Regular cardiac myocyte (primary cell): ENCODE results near the gene EME2. TPM values are rescaled to one million over a fixed set of nuclear protein-coding genes. Genes with fewer than 3 reads are reported as not detected.

ENCODE experiments used
- total RNA-seq: library from RNA; depleted of rRNA; stranded (reverse); fragments of >200 nt; gene quantifications from 2 replicates; pipeline ENCODE4 v1.2.3, GENCODE V29; 2014

Gene EME2, protein sequence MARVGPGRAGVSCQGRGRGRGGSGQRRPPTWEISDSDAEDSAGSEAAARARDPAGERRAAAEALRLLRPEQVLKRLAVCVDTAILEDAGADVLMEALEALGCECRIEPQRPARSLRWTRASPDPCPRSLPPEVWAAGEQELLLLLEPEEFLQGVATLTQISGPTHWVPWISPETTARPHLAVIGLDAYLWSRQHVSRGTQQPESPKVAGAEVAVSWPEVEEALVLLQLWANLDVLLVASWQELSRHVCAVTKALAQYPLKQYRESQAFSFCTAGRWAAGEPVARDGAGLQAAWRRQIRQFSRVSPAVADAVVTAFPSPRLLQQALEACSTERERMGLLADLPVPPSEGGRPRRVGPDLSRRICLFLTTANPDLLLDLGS
- total RNA-seq = 7.7 and 9.6 TPM in 2 replicates

DNA sequence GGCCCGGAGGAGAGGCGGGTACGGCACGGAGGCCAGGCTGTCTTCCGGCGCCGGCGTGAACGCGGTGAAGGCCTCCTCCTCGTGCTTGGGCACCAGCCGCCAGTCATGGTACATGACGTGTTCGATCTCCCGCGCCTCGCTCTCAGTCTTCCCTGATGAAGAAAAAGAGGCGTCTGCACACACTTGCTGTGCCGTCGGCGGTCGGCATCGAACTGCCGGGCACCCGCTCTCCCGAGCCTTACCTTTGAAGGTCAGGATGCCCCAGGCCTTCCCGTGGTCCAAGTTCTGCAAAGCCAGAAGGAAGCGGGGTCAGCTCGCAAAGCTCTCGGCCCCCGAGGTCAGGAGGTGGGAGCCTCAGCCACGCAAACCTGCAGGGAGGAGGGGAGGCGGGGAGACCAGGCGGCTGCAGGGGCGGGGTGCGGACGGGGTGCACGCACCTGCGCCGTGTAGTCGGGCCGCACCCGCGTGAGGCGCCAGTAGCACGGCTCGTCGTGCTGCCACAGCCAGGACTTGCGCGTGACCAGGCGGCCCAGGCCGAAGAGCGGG lies at the start of gene EME2:
Gene EME2, plus strand, starts transcription at position 449 of the 546 bp plus-strand sequence. CDS start 418 bp downstream, outside the sequence.

GRCh38 chr16:1771188-1771863 lies 1.3 kb upstream of the EME2 start, which contains the start of gene NME3:
Gene NME3, minus strand, starts transcription at chr16:1771543. Its CDS starts 9 bp downstream, at chr16:1771534.

DNA sequence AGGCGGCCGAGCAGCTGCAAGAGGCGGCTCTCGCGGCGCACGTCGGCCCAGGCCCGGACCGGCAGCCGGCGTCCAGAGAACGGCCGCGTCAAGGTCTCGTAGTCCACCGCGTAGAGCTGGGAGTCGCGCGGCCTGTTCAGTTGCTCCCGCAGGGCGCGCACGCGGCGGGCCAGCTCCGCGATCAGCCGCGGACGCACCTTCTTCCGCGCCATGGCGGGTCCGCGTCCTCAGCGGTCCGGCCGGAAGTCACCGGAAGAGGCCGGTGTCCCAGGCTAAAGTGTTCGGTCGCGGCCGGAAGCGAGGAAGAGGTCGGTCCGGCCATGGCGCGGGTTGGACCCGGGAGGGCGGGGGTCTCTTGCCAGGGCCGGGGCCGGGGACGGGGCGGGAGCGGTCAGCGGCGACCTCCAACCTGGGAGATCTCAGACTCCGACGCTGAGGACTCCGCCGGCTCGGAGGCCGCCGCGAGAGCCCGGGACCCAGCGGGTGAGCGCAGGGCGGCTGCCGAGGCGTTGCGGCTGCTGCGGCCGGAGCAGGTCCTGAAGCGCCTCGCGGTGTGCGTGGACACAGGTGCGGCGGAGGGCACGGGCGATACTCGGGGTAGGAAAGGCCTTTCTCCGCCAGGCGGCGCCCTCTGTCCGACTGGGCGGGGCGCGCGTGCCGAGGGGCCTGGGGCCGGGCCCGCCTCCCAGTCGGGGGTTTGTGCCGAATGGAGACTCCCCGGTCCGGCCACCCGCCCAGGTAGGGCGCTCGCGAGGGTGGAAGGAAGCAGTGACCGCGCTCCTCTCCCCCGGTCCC lies 495 bp downstream of the EME2 start, which contains the start of gene MRPS34:
Gene MRPS34, minus strand, starts transcription at position 227 of the 795 bp plus-strand sequence. Its CDS starts 15 bp downstream, at position 212.

DNA sequence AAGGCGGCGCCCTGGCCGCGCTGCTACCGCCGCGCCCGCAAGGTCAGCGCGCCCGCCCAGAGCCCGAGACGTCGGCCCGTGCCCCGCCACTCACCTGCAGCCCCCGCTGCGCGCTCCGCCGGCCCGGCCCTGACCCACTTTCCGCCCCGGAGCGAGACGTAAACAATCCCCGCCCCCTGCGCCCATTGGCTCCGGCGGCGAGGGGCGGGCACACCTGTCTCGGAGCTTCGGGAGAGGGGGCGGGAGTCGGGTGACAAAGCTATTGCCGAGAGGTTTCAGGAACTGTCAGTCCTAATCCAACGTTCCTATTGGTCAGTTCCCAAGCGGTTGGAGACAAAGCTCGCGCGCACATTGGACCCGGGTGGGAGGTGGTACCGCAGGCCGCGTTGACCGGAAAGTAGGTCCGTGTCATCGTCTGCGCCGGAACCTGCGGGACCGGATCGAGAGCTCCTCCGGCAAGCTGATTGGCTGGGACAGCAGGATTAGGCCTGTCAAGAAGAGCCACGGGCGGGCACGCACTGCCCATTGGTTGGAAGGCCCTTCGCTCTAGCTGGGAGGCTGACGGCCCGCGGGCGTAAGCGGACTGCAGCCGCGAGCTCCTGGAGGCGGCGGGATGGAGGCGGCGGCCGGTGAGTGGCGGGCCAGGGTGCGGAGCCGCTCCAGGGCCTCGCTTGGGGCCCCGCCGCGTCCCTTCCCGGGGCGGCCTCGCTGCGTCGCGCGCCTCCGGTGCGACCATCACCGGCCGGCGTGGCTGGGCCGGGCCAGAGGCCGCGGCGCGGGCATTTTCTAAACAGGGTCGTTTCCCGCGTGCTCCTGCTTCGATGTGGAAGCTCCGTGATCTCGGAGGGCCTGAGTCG lies 10.0 kb downstream of the EME2 start, which contains the start of the genes NUBP2 and SPSB3:
Gene NUBP2, plus strand, starts transcription at position 553 of the 857 bp plus-strand sequence. Its CDS starts 61 bp downstream, at position 614.
Gene SPSB3, minus strand, starts transcription at position 164 of the 857 bp plus-strand sequence. CDS start 1,088 bp downstream, outside the sequence.

GRCh38 chr16:1793578-1794220 lies 21.1 kb downstream of the EME2 start, which contains the start of gene IGFALS:
Gene IGFALS, minus strand, starts transcription at chr16:1793705. Its CDS starts 53 bp downstream, at chr16:1793652.

Other genes with a start within 250 kb of the EME2 start
- gene TMEM204, start 239.1 kb upstream of the EME2 start, total RNA-seq = 17.5 and 21.1 TPM in 2 replicates
- gene IFT140, start 160.7 kb upstream of the EME2 start, total RNA-seq = 18.2 and 25.9 TPM in 2 replicates
- 3.7 and 5.2 TPM in 2 replicates for gene CRAMP1, start 160.4 kb upstream of the EME2 start, total RNA-seq
- 52.3 and 55.0 TPM in 2 replicates for gene JPT2, start 94.5 kb upstream of the EME2 start, total RNA-seq
- 25.7 and 46.2 TPM in 2 replicates for gene MAPK8IP3, start 66.6 kb upstream of the EME2 start, total RNA-seq
- gene NME3, start 1.3 kb upstream of the EME2 start, total RNA-seq = 71.9 and 85.4 TPM in 2 replicates
- gene MRPS34, start 324 bp downstream of the EME2 start, total RNA-seq = 45.1 and 90.1 TPM in 2 replicates
- gene SPSB3, start 9.8 kb downstream of the EME2 start, total RNA-seq = 21.5 and 37.5 TPM in 2 replicates
- gene NUBP2, start 10.2 kb downstream of the EME2 start, total RNA-seq = 52.7 and 84.4 TPM in 2 replicates
- gene IGFALS, start 20.9 kb downstream of the EME2 start, total RNA-seq = not detected in 2 replicates
- gene HAGH, start 54.0 kb downstream of the EME2 start, total RNA-seq = 70.5 and 79.0 TPM in 2 replicates
- gene FAHD1, start 54.4 kb downstream of the EME2 start, total RNA-seq = 62.6 and 71.5 TPM in 2 replicates
- gene MEIOB, start 99.4 kb downstream of the EME2 start, total RNA-seq = 0.28 TPM in 1 of 2 replicates, not detected in the other
- not detected in 2 replicates for gene HS3ST6, start 145.6 kb downstream of the EME2 start, total RNA-seq
- gene MSRB1, start 170.4 kb downstream of the EME2 start, total RNA-seq = 3.1 and 11.5 TPM in 2 replicates
- under 0.01 TPM in 1 of 2 replicates, not detected in the other for gene RPL3L, start 181.9 kb downstream of the EME2 start, total RNA-seq
- gene NDUFB10, start 186.7 kb downstream of the EME2 start, total RNA-seq = 84.0 and 160 TPM in 2 replicates
- gene RPS2, start 192.0 kb downstream of the EME2 start, total RNA-seq = 1,090 and 2,696 TPM in 2 replicates
- gene RNF151, start 194.0 kb downstream of the EME2 start, total RNA-seq = not detected in 2 replicates
- gene TBL3, start 199.2 kb downstream of the EME2 start, total RNA-seq = 27.1 and 56.0 TPM in 2 replicates
- gene NOXO1, start 208.7 kb downstream of the EME2 start, total RNA-seq = under 0.01 TPM in 1 of 2 replicates, not detected in the other
- gene GFER, start 211.4 kb downstream of the EME2 start, total RNA-seq = 9.0 and 10.2 TPM in 2 replicates
- 2.3 and 2.8 TPM in 2 replicates for gene SYNGR3, start 217.2 kb downstream of the EME2 start, total RNA-seq
- gene ZNF598, start 237.0 kb downstream of the EME2 start, total RNA-seq = 8.5 and 21.1 TPM in 2 replicates
- 0.28 and 0.58 TPM in 2 replicates for gene NPW, start 247.0 kb downstream of the EME2 start, total RNA-seq